Astrocyte of the spinal cord (primary cell): ENCODE results near the gene METTL25B.
A peak's percentile ranks its signal among the peaks of the same experiment; 100 is the strongest.

ENCODE experiments used
- DNase-seq: peaks from one replicate; pipeline ENCODE4 v3.0.0; 2011; ENCODE audit warnings: low read depth, low spot score
- H3K4me3 ChIP-seq: 2 replicates; pipeline ENCODE4 v1.5.1; 2011; ENCODE audit warnings: low read depth, mild to moderate bottlenecking, low read length, moderate library complexity
- in situ Hi-C: cut with HindIII; loops from 2 replicates; pipeline ENCODE4 v1.10.0; 2017; ENCODE audit warnings: low sequenced_read_pairs
- TF ChIP-seq, protein P1 (sequence below): IDR thresholded peaks from 2 replicates; pipeline ENCODE4 v1.5.1; 2012; ENCODE audit warnings: low read depth, mild to moderate bottlenecking, low read length, inconsistent platforms

Gene METTL25B

DNA sequence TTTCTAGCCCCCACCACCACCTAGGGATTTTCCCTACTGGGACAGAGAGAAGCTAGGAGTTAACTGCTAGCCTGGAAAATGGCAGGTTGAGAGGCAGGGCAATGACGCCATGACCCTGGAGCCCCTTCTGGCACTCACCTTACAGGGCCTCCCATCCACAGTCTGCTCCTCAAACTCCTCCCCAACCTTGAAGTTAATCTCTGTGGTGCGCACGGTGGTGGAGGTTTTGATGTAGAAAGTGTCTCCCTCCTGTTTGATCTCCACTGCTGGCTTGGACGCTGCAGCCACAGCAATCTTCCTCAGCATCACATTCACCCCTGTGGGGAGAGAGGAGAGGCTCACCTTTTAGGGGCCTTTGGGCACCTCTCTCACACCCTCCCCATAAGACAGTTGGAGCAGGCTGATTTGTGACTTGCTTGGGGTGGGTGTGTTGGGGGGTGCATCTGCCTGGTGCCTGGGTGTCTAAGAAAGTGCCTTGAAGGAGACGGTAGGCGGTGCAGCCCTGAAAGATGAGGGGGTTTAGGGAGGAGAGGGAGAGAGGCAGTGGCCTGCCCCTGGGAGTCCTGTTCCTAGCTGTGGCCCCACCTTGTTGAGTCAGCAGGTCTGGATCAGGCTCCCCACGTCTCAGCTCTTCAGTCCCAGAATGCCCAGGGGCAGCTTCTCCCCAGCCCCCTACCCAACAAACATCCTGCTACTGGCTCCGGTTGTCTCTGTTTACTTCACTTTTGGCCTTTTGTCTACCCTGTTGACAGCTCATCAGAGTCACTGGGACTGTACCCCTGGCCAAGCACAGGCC, 27.3 kb upstream of the METTL25B start:
- TF ChIP-seq, protein P1, sequence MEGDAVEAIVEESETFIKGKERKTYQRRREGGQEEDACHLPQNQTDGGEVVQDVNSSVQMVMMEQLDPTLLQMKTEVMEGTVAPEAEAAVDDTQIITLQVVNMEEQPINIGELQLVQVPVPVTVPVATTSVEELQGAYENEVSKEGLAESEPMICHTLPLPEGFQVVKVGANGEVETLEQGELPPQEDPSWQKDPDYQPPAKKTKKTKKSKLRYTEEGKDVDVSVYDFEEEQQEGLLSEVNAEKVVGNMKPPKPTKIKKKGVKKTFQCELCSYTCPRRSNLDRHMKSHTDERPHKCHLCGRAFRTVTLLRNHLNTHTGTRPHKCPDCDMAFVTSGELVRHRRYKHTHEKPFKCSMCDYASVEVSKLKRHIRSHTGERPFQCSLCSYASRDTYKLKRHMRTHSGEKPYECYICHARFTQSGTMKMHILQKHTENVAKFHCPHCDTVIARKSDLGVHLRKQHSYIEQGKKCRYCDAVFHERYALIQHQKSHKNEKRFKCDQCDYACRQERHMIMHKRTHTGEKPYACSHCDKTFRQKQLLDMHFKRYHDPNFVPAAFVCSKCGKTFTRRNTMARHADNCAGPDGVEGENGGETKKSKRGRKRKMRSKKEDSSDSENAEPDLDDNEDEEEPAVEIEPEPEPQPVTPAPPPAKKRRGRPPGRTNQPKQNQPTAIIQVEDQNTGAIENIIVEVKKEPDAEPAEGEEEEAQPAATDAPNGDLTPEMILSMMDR = no peak
- DNase-seq = no peak
- in situ Hi-C loops = no loop called here
- no peak overlapping the region for H3K4me3 ChIP-seq

DNA sequence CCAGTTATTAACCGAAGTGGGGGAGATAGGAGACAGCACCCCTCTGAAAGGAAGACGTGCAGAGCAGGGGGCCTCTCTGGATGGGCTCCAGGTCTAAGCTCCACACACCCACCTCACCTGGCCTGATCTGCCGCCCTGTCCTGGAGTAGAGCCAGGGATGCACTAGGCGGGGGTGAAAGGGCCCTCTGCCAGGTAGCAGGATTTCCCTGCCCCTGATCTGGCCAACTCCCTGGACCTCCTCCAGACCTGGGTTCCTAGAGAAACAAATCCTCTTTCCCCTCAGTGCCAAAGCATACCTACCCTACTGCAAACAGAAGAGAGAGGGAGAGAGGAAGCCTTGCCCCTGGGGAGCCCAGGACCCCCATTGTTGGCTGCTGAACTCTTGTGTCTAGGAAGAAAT, 24.9 kb upstream of the METTL25B start:
- no peak overlapping the region for H3K4me3 ChIP-seq
- in situ Hi-C loops = no loop called here
- no peak for DNase-seq
- TF ChIP-seq, protein P1 = no peak

DNA sequence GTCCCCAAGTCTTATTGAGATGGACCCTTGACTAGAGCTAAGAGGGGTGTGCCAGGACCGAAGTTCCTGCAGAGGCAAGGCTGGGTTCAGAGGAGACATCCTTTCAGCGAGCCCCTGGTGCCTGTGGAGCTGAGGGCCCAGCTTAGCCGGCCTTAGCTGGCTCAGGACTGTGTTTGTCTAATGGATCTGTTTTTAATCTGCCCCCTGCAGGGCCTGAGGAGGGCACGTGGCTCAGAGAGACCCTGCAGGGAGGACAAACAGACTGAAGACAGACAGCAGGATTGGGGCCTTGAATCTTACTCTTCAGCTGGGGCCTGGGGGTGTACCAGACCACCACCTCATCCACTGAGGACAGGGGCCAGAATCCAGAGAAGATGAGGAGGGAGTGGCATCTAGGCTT, 24.5 kb upstream of the METTL25B start:
- TF ChIP-seq, protein P1 = no peak
- in situ Hi-C loops = no loop called here
- H3K4me3 ChIP-seq = no peak overlapping the region
- peak; percentile 51 for DNase-seq

DNA sequence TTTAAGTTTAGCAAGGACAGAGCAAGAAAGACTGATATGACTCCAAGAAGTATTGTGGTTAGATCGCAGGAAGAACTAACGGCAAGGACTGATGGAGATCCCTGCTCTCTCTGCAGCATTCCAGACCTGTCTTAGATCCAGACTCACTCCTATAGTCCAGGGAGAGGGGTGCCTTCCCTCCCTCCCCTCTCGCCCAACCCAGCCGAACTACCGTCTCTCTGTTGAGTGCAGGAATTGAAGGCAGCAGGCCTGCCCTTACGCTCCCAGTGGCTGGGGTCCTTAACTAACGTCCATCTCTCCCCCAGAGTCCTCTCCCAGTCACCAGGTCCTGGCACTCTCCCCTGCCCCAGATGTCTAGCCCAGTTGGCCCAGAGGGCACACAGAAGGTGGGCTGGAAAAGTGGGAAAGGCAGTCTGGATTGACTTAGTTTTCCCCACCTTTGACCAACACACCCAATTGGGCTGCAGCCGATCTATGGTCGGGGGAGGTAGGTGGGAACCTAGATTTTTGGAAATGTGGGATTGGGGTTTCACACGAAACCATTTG, 24.0 kb upstream of the METTL25B start:
- in situ Hi-C loops = no loop called here
- TF ChIP-seq, protein P1 = no peak
- H3K4me3 ChIP-seq = peak overlapping the region; percentile 41
- DNase-seq = no peak

DNA sequence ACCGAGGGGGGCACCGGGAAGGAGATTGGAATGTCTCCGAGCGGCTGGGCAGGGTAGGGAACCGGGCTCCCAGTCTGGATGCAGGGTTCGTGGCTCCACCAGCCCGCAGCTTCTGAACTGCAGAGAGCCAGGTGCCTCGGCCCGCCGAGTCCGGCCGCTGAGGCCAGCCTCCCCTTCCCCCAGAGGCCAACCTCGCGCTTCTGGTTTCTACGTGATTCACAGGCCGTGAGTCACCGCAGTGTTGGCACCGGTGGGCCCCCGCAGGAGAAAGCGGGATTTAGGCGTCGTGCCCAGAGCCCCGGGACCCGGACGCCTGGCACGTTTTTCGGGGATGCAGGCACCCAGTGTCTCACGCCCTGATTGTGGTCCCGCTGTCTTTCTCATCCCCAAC, 23.3 kb upstream of the METTL25B start:
- in situ Hi-C loops = no loop called here
- TF ChIP-seq, protein P1 = no peak
- DNase-seq = peak; percentile 71
- H3K4me3 ChIP-seq = peak overlapping the region; percentile 41

DNA sequence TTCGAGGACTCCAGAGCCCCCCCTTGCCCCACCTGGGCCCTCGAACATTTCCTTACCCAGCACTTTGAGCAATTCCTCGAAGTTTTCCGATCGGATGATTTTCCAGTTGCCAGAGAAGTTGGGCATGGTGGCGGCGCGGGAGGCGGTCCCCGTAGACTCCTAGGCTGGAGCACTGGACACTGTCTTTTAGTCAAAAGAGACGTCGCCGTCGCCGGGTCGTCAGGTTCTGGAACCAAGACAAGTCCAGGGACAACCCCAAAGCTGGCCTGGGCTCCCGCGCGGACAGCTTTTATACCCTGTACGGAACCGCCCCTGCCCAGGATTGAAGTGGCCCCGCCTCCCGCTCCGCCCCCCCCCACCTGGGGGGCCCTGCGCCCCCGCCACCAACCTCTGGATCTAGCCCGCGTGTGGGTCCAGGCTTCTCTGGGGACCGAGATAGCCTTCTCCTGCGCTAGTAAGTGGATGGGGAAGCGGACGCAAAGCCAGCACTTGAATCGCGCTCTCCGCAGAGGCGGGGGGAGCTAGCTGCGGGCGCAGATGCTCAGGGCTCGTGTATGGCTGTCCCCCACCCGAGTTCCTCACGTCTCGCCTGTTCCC, 22.9 kb upstream of the METTL25B start, which contains the start of gene CRABP2:
Gene CRABP2, minus strand, starts transcription at position 263 of the 597 bp plus-strand sequence. Its CDS starts 137 bp downstream, at position 126.
- peak within 1 kb of the TSS; percentile 41 for H3K4me3 ChIP-seq
- no peak for DNase-seq
- TF ChIP-seq, protein P1 = no peak
- in situ Hi-C loops = no loop called here
